ENCODE data around the gene RIMKLB. TPM values are rescaled to one million over a fixed set of nuclear protein-coding genes. Genes with fewer than 3 reads are reported as not detected.
"Not testable (repeated sequence)": the region's sequence is repeated elsewhere in the genome, so short reads cannot be mapped to it uniquely, and the experiment has no call there.

RIMKLB gene
- total RNA-seq, 1 experiment from 2014 or later: 42.4 TPM

DNA sequence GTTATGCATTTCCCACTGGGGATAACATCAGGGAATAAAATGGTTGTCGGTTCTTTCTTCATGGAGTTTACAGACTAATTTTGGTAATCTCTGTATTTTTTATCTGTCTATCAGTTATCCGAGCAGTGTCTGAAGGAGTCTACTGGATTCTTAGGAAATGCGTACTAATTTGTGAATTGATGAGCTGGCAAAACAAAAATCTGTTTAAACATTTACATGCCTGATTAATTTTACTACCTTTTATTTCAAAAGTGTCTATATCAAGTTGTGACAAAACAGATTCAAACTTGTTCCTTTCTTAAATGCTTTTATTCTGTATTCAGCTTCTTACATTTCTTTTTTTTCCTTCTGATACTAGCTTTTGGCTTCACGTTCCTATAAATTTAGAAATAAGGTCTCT, 4.4 kb downstream of the RIMKLB start:
- Histone ChIP-seq H3K4me3 (ENCODE audit: insufficient read depth, low read depth, low read length) (no peak overlapping the region), H3K27me3 (ENCODE audit: control insufficient read depth, insufficient read depth, low read length) (no peaks in the 10 kb centered on the region), H3K36me3 (replicated peaks; ENCODE audit: control insufficient read depth, insufficient read depth, low read length) (no peaks in the 10 kb centered on the region; the same call in 1 of the 2 replicates)
- no peak for DNase-seq

DNA sequence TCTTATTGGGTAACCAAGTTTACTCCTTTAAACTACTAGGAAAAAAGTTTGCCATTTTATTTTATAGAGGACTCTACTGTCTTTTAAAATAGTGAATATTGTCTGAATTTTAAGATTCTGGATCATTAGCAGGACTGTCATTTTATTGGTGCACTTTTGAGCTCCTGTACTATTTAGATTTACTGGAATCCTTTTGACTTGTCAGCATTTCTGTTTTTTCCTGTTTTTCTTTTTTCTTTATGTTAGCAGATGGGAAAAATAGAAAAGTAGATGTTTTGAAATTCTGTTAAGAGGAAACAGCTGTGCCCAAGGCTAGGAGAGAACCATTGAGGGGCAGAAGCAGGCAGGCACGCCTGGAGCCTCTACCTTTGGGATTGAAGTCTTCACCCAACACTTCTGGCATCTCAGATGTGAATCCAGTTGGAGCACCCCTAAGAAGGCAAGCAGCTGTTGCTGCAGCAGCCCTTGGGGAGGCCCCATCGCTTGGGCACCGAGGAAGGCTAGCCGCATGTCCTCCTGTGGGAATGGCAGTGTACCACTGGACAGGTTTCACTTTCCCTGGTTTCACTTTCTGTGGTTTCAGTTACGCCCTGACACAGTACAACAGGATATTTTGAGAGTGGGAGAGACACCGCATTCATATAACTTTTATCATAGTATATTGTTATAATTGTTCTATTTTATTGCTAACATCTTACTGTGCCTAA, 11.5 kb downstream of the RIMKLB start:
- H3K27me3 ChIP-seq (ENCODE audit: control insufficient read depth, insufficient read depth, low read length): no peaks in the 10 kb centered on the region
- H3K36me3 ChIP-seq (replicated peaks; ENCODE audit: control insufficient read depth, insufficient read depth, low read length): peaks cover 6% of the 10 kb centered on the region
- no peak for DNase-seq
- no peak overlapping the region for H3K4me3 ChIP-seq (ENCODE audit: insufficient read depth, low read depth, low read length)

GRCh38 chr12:8712572-8712971, 14.8 kb downstream of the RIMKLB start:
- Histone ChIP-seq H3K27me3 (ENCODE audit: control insufficient read depth, insufficient read depth, low read length) (no peaks in the 10 kb centered on the region), H3K36me3 (replicated peaks; ENCODE audit: control insufficient read depth, insufficient read depth, low read length) (peaks cover 6% of the 10 kb centered on the region), H3K4me3 (ENCODE audit: insufficient read depth, low read depth, low read length) (no peak overlapping the region)
- no peak for DNase-seq

DNA sequence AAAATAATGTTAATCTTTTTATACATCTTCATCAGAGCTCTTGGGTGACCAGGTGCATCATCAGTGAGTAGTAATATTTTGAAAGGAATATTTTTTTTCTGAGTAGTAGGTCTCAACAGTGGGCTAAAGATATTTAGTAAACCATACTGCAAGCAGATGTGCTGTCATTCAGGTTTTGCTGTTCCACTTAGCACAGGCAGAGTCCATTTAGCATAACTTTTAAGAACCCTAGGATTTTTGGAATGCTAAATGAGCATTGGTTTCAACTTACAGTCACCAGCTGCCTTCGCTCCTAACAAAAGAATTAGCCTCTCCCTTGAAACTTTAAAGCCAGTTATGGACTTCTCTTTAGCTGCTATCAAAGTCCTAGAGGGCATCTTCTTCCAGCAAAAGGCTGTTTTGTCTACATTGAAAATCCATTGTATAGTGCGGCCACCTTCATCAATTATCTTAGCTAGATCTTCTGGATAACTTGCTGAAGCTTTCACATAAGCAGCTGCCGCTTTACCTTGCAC, 24.6 kb downstream of the RIMKLB start:
- DNase-seq: no peak
- Histone ChIP-seq H3K36me3 (replicated peaks; ENCODE audit: control insufficient read depth, insufficient read depth, low read length) (peaks cover 4% of the 10 kb centered on the region), H3K27me3 (ENCODE audit: control insufficient read depth, insufficient read depth, low read length) (no peaks in the 10 kb centered on the region), H3K4me3 (ENCODE audit: insufficient read depth, low read depth, low read length) (no peak overlapping the region)

GRCh38 chr12:8734873-8735381, 37.1 kb downstream of the RIMKLB start:
- Histone ChIP-seq H3K27me3 (ENCODE audit: control insufficient read depth, insufficient read depth, low read length) (no peaks in the 10 kb centered on the region), H3K4me3 (ENCODE audit: insufficient read depth, low read depth, low read length) (no peak overlapping the region), H3K36me3 (replicated peaks; ENCODE audit: control insufficient read depth, insufficient read depth, low read length) (no peaks in the 10 kb centered on the region)
- no peak for DNase-seq

GRCh38 chr12:8742501-8742900, 44.7 kb downstream of the RIMKLB start:
- no peak overlapping the region for H3K4me3 ChIP-seq (ENCODE audit: insufficient read depth, low read depth, low read length)
- no peaks in the 10 kb centered on the region for H3K27me3 ChIP-seq (ENCODE audit: control insufficient read depth, insufficient read depth, low read length)
- peaks cover 3% of the 10 kb centered on the region for H3K36me3 ChIP-seq (replicated peaks; ENCODE audit: control insufficient read depth, insufficient read depth, low read length)
- DNase-seq: no peak

DNA sequence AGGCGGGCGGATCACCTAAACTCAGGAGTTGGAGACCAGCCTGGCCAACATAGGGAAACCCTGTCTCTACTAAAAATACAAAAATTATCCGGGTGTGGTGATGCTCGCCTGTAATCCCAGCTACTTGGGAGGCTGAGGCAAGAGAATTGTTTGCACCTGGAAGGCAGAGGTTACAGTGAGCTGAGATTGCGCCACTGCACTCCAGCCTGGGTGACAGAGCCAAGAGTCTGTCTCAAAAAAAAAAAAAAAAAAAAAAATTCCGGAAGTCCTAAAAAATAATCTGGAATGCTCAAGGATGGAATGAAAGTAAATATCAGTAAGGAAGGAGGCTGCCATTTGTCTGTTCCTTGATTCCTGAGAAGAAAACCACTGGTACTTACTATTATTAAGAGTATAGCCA, 45.3 kb downstream of the RIMKLB start:
- H3K27me3 ChIP-seq (ENCODE audit: control insufficient read depth, insufficient read depth, low read length); DNase-seq; H3K36me3 ChIP-seq (replicated peaks; ENCODE audit: control insufficient read depth, insufficient read depth, low read length); H3K4me3 ChIP-seq (ENCODE audit: insufficient read depth, low read depth, low read length): not testable (repeated sequence)

- DNase-seq; H3K36me3 ChIP-seq (replicated peaks; ENCODE audit: control insufficient read depth, insufficient read depth, low read length); H3K27me3 ChIP-seq (ENCODE audit: control insufficient read depth, insufficient read depth, low read length); H3K4me3 ChIP-seq (ENCODE audit: insufficient read depth, low read depth, low read length): not testable (repeated sequence)
Measured at GRCh38 chr12:8745631-8746030, 47.8 kb downstream of the RIMKLB start.

- no peaks in the 10 kb centered on the region for H3K27me3 ChIP-seq (ENCODE audit: control insufficient read depth, insufficient read depth, low read length)
- peaks cover 3% of the 10 kb centered on the region for H3K36me3 ChIP-seq (replicated peaks; ENCODE audit: control insufficient read depth, insufficient read depth, low read length)
- no peak for DNase-seq
- H3K4me3 ChIP-seq (ENCODE audit: insufficient read depth, low read depth, low read length): no peak overlapping the region
Measured at GRCh38 chr12:8746046-8746445, 48.3 kb downstream of the RIMKLB start.

GRCh38 chr12:8760076-8760475, 62.3 kb downstream of the RIMKLB start:
- DNase-seq; H3K36me3 ChIP-seq (replicated peaks; ENCODE audit: control insufficient read depth, insufficient read depth, low read length); H3K27me3 ChIP-seq (ENCODE audit: control insufficient read depth, insufficient read depth, low read length); H3K4me3 ChIP-seq (ENCODE audit: insufficient read depth, low read depth, low read length): not testable (repeated sequence)

GRCh38 chr12:8762701-8763100, 64.9 kb downstream of the RIMKLB start:
- H3K4me3 ChIP-seq (ENCODE audit: insufficient read depth, low read depth, low read length); DNase-seq; H3K36me3 ChIP-seq (replicated peaks; ENCODE audit: control insufficient read depth, insufficient read depth, low read length); H3K27me3 ChIP-seq (ENCODE audit: control insufficient read depth, insufficient read depth, low read length): not testable (repeated sequence)

DNA sequence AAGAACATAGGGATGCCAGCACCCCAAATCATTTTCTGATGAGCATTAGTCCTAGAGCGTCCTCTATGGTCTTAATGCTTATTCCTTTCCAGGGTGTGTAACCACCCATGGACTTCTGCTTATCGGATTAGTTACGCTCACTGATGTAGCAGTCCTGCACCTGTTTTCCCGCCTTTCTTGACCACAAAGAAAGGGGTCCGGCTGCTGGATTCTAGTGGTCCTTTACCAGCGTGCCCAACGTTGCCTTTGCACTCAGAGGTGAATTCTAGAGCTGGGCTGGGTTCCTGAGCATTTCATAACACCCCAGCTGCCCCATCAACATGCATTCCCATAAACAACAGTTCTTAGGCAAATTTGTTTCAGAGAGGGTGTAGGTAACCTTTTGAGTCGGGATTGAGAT, 68.3 kb downstream of the RIMKLB start:
- not testable (repeated sequence) for H3K36me3 ChIP-seq (replicated peaks; ENCODE audit: control insufficient read depth, insufficient read depth, low read length); H3K4me3 ChIP-seq (ENCODE audit: insufficient read depth, low read depth, low read length); H3K27me3 ChIP-seq (ENCODE audit: control insufficient read depth, insufficient read depth, low read length); DNase-seq

DNA sequence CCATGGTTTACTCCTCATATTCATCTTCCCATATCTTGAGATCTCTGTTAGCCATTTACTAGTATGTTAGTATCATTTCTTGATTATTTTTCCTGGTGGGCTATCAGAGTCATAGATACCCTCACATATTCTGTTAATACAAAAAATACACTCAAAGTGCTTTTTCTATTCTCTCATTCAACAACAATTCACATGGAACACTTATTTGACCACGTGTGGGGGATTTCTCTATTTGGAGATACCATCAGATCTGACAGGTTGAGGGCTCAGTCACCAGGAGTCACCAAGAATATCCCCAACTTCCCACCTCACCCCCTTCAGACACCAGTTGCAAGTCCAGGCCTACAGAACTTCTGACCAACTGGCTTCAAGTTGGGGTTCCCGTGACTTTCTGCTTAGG, 72.7 kb downstream of the RIMKLB start:
- no peak for DNase-seq
- H3K4me3 ChIP-seq (ENCODE audit: insufficient read depth, low read depth, low read length): no peak overlapping the region
- H3K36me3 ChIP-seq (replicated peaks; ENCODE audit: control insufficient read depth, insufficient read depth, low read length): peaks cover 2% of the 10 kb centered on the region; the same call in 1 of the 2 replicates
- no peaks in the 10 kb centered on the region for H3K27me3 ChIP-seq (ENCODE audit: control insufficient read depth, insufficient read depth, low read length)

DNA sequence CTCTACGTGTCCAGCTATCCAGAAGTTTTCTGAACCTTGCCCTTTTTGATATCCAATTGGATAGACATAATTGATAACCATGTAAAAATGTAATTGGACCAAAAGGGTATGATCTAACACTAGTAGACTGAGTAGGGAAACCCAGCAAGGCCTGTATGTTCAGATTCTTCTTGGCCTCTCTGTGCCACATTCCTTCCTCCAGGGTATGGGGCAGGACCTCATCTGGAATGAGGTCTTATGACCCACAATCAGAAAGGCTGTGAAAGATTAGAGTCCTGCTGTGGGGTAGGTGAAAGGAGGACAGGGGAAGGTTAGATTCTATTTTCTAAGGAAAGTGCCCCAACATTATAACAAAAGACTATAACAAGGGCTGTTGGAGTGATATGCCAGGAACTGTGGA, 73.3 kb downstream of the RIMKLB start:
- Histone ChIP-seq H3K4me3 (ENCODE audit: insufficient read depth, low read depth, low read length) (no peak overlapping the region), H3K36me3 (replicated peaks; ENCODE audit: control insufficient read depth, insufficient read depth, low read length) (peaks cover 2% of the 10 kb centered on the region; the same call in 1 of the 2 replicates), H3K27me3 (ENCODE audit: control insufficient read depth, insufficient read depth, low read length) (no peaks in the 10 kb centered on the region)
- no peak for DNase-seq

DNA sequence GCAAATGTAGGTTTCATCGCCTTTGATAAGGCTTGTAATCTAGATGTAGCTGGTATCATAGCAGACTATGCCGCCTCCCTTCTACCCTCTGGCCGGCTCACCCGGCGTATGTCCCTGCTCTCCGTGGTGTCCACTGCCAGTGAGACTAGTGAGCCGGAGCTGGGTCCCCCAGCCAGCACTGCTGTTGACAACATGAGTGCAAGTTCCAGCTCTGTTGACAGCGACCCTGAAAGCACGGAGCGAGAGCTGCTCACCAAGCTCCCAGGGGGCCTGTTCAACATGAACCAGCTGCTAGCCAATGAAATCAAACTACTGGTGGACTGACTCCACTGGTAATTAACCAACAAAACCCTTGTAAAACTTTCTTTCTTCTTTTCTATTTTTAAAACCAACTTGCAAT, 75.7 kb downstream of the RIMKLB start:
- H3K4me3 ChIP-seq (ENCODE audit: insufficient read depth, low read depth, low read length): no peak overlapping the region
- H3K27me3 ChIP-seq (ENCODE audit: control insufficient read depth, insufficient read depth, low read length): no peaks in the 10 kb centered on the region
- H3K36me3 ChIP-seq (replicated peaks; ENCODE audit: control insufficient read depth, insufficient read depth, low read length): peaks cover 4% of the 10 kb centered on the region; the same call in 1 of the 2 replicates
- DNase-seq: no peak

Measured in H7 (cell line).